Stimulated activated CD8-positive, alpha-beta memory T cell treated with anti-CD3 and anti-CD28 coated beads, Interleukin-7, amount 100 ng/mL, for 48 hours (primary cell): ENCODE data around the gene KRT24.

ENCODE experiments used
- DNase-seq, 2 donors: peaks; one replicate each; pipeline ENCODE4 v3.0.0-alpha.2; 2020; ENCODE audit warnings: low read depth in 1 of 2; ENCODE audit errors: extremely low read depth in 1 of 2

The KRT24 gene

GRCh38 chr17:40695874-40696472 lies 7.6 kb downstream of the KRT24 start:
- DNase-seq = no peak

- no peak for DNase-seq
These were observed 9.0 kb downstream of the KRT24 start for GRCh38 chr17:40694584-40694983.

GRCh38 chr17:40687106-40687505 lies 16.4 kb downstream of the KRT24 start:
- DNase-seq = no peak

- DNase-seq = no peak
These were observed 17.4 kb downstream of the KRT24 start for GRCh38 chr17:40686192-40686591.

DNA sequence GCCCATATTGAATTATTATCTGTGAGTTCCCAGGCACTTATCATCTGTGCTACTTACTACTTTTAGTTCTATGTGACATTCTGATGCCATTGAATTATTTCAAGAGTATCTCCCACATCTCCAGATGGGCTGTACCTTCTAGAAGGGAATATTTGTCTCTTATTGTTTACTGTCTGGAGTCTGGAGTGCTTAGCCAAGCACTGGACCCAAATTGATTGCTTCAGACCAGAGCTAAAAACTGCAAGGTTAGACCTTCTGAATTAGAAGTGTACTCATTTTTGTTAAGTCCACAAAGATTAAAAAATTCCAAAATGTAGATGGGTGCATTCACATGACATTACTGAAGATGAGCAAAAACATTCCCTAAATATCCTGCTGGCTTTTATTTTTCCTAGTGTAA lies 22.6 kb downstream of the KRT24 start:
- no peak for DNase-seq

DNA sequence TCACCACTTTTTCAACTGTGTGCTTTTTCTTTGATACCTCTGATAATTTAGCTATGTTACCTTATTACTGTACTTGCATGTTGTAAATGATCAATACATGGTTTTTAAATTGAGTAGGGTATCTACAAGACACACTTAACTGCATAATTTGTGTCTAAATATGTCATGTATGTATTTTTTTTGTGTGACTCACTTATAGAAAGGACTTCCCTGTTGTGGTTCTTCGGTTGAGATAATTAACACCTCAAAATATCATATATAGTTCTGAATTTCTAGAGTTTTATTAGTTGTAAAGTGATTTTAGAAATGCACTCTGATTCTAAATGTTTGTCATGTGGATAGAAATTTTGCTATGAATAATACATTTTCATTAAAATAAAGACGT lies 24.0 kb downstream of the KRT24 start:
- DNase-seq = no peak

GRCh38 chr17:40678902-40679522 lies 24.5 kb downstream of the KRT24 start:
- DNase-seq = no peak

- no peak for DNase-seq
These were observed 27.6 kb downstream of the KRT24 start for GRCh38 chr17:40675905-40676304.

DNA sequence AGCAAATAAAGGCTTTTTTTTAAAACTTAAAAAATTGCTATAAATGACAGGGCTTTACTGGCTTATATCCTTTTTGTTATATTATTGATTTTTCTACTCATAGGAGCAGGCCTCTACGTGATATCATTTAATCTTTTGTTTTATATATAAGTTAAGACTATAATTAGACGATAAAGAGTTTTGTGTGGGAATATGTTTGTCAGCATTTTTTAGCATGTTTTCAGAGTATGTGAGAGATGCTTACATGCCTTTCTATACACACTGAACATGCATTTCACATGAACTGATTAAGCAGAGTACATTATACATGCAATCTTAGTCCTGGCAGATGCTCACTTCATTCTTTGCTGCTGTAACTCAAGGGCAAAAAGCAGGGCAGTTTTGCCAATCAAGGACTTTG lies 30.9 kb downstream of the KRT24 start:
- DNase-seq = no peak

DNA sequence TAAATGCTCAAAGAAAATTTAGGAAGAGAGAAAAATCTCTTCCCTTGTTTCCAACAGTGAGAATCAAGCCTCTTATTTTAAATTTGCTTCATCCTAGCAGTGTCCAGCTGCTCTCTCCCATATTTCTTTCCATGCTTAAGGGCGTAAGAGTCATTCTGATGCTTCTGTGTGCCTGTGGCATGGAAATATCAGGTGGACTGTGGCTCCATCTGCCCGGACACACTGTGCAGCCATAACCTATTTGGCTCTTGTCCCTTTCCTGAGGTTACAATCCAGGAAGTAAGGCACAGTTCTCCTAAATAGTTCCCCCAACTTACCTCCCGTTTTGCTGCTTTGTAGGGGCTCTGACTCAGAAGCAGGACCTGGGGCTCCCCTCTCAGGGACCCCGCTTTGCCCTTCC lies 32.3 kb downstream of the KRT24 start:
- DNase-seq = no peak

- DNase-seq = no peak
These were observed 37.2 kb downstream of the KRT24 start for GRCh38 chr17:40666331-40666730.

GRCh38 chr17:40664582-40665333 lies 38.8 kb downstream of the KRT24 start, which contains the start of gene KRT222:
Gene KRT222 (minus strand): TSS chr17:40665177. CDS start chr17:40665099, 78 bp downstream.
- DNase-seq = no peak

DNA sequence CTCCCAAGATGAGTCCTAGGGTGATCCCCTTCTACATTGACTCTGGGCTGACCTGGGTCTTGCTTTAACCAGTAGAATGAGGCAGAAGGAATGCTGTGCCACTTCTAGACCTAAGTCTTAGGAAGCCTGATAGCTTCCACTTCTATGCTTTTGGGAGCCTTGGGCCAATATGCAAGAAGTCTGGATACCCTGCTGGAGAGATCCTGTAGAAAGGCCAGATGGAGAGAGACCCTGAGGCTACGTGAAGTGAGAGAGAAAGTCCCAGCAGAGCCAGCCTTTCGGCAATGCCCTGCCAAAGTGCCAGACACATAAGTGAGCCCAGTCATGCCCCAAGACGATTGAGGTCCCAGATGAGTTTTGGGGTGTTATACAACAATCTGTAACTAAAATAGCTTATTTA lies 40.3 kb downstream of the KRT24 start:
- no peak for DNase-seq

- no peak for DNase-seq
These were observed 43.6 kb downstream of the KRT24 start for GRCh38 chr17:40659911-40660310.

DNA sequence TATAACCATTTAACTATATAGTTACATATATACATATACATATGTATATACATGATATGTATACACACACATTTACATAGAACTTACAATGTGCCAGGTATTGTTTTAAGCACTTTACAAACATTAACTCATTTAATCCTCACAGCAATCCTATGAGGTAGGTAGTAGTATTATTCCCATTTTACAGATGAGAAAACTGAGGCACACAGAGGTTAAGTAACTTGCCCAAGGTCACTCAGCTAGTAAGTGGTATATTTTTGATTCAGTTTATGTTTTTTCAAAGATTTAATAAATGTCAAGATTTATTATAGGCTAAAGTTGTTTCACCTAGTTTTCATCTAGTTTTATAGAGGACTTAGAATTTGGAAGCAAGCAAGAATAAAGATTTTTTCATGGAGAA lies 45.2 kb downstream of the KRT24 start:
- no peak for DNase-seq

- DNase-seq = no peak
These were observed 51.6 kb downstream of the KRT24 start for GRCh38 chr17:40651939-40652338.

GRCh38 chr17:40648384-40648968 lies 55.1 kb downstream of the KRT24 start:
- DNase-seq = no peak
